HepG2 (cell line): ENCODE data around the gene STARD13. TPM values are rescaled to one million over a fixed set of nuclear protein-coding genes. Genes with fewer than 3 reads are reported as not detected.

Experiments used
- GATAD2A ChIP-seq: IDR thresholded peaks from 2 replicates; pipeline ENCODE4 v1.6.1; 2016
- GTF2F1 ChIP-seq: fragments of 150-350 bp; IDR thresholded peaks from 2 replicates; pipeline ENCODE4 v1.6.1; 2014; ENCODE audit warnings: low read length
- ISL2 ChIP-seq: sonication (generic); formaldehyde crosslinking; IDR thresholded peaks from 2 replicates; pipeline ENCODE4 v1.5.0; 2020; ENCODE audit warnings: missing genetic modification reagents
- LCORL ChIP-seq, 2 experiments: fragments of 450-650 bp in 1 of 2; sonication (generic) in 1 of 2; formaldehyde crosslinking in 1 of 2; IDR thresholded peaks; 2 replicates each; pipeline versions ENCODE4 v1.5.0 to v1.6.1; 2017 to 2020; ENCODE audit warnings: antibody characterized with exemption in 1 of 2, missing genetic modification reagents in 1 of 2
- MTF2 ChIP-seq: sonication (generic); formaldehyde crosslinking; IDR thresholded peaks from 2 replicates; pipeline ENCODE4 v1.5.0; 2020; ENCODE audit warnings: missing genetic modification reagents, borderline replicate concordance
- NCOA2 ChIP-seq: sonication (generic); formaldehyde crosslinking; IDR thresholded peaks from 2 replicates; pipeline ENCODE4 v1.8.0; 2022; ENCODE audit warnings: inconsistent platforms
- NR2F6 ChIP-seq, 2 experiments: IDR thresholded peaks; 2 replicates each; pipeline ENCODE4 v1.6.1; 2016; ENCODE audit warnings: antibody characterized with exemption in 1 of 2, mild to moderate bottlenecking in 1 of 2
- PATZ1 ChIP-seq: sonication (generic); formaldehyde crosslinking; IDR thresholded peaks from 2 replicates; pipeline ENCODE4 v1.4.0; 2020; ENCODE audit warnings: missing genetic modification reagents
- PHF5A ChIP-seq: IDR thresholded peaks from one replicate; pipeline ENCODE4 v1.6.1; 2018; ENCODE audit warnings: low read depth, missing genetic modification reagents; ENCODE audit not compliant: unreplicated experiment
- SAP130 ChIP-seq: IDR thresholded peaks from 2 replicates; pipeline ENCODE4 v1.6.1; 2016; ENCODE audit warnings: low read depth
- SMARCC2 ChIP-seq: fragments of 450-650 bp; IDR thresholded peaks from 2 replicates; pipeline ENCODE4 v1.6.1; 2017; ENCODE audit warnings: antibody characterized with exemption, mild to moderate bottlenecking
- SMC3 ChIP-seq: IDR thresholded peaks from 2 replicates; pipeline ENCODE4 v1.6.1; 2011; ENCODE audit warnings: low read length, improper control_type of control experiment
- SOX13 ChIP-seq, 3 experiments: fragments of 450-650 bp in 1 of 3; sonication (generic) in 1 of 3; formaldehyde crosslinking in 1 of 3; IDR thresholded peaks in 2 of 3; conservative IDR thresholded peaks in 1 of 3; 2 replicates each; pipeline versions ENCODE4 v1.5.0 to v1.6.1; 2016 to 2020; ENCODE audit warnings: antibody characterized with exemption in 1 of 3, mild to moderate bottlenecking in 1 of 3, missing compliant biosample characterization in 1 of 3, missing genetic modification reagents in 1 of 3, moderate library complexity in 1 of 3
- SP5 ChIP-seq: IDR thresholded peaks from 2 replicates; pipeline ENCODE4 v1.6.1; 2016; ENCODE audit warnings: low read depth, borderline replicate concordance
- ZNF12 ChIP-seq: sonication (generic); formaldehyde crosslinking; IDR thresholded peaks from 2 replicates; pipeline ENCODE4 v1.5.0; 2020; ENCODE audit warnings: missing genetic modification reagents
- ZNF138 ChIP-seq: sonication (generic); formaldehyde crosslinking; IDR thresholded peaks from 2 replicates; pipeline ENCODE4 v1.5.0; 2020; ENCODE audit warnings: mild to moderate bottlenecking, low read depth, missing genetic modification reagents
- ZNF205 ChIP-seq: IDR thresholded peaks from 2 replicates; pipeline ENCODE4 v1.6.1; 2018; ENCODE audit warnings: missing biosample characterization, missing genetic modification reagents
- ZNF274 ChIP-seq: sonication (generic); formaldehyde crosslinking; IDR thresholded peaks from 2 replicates; pipeline ENCODE4 v1.5.1; 2020; ENCODE audit warnings: mild to moderate bottlenecking, missing genetic modification reagents
- ZNF337 ChIP-seq: sonication (generic); formaldehyde crosslinking; IDR thresholded peaks from 2 replicates; pipeline ENCODE4 v1.5.1; 2020; ENCODE audit warnings: missing genetic modification reagents, low read depth, mild to moderate bottlenecking, borderline replicate concordance
- ZNF703 ChIP-seq: sonication (generic); formaldehyde crosslinking; IDR thresholded peaks from 2 replicates; pipeline ENCODE4 v1.5.1; 2020; ENCODE audit warnings: missing genetic modification reagents, mild to moderate bottlenecking, moderate library complexity, borderline replicate concordance
- ZNF883 ChIP-seq: sonication (generic); formaldehyde crosslinking; IDR thresholded peaks from 2 replicates; pipeline ENCODE4 v1.5.1; 2020; ENCODE audit warnings: mild to moderate bottlenecking, missing genetic modification reagents; ENCODE audit errors: not compliant biosample characterization
- ZSCAN30 ChIP-seq: sonication (generic); formaldehyde crosslinking; IDR thresholded peaks from 2 replicates; pipeline ENCODE4 v1.5.0; 2020; ENCODE audit warnings: mild to moderate bottlenecking, missing genetic modification reagents
- polyA plus RNA-seq, 8 experiments: library from polyadenylated mRNA; depleted of rRNA in 3 of 8; stranded (reverse) in 7 of 8; unstranded in 1 of 8; fragments of >200 nt; fragmentation: Illumina TruSeq in 4 of 8; extraction: Trizol in 4 of 8; gene quantifications; 2 replicates each; pipeline versions ENCODE4 v1.2.1 to v1.2.3, GENCODE V29; 2011 to 2016; ENCODE audit warnings: low read depth in 4 of 8, missing spikeins in 1 of 8, mixed read lengths in 1 of 8; ENCODE audit not compliant: insufficient read depth in 1 of 8
- total RNA-seq, 5 experiments: library from RNA; depleted of rRNA; stranded (reverse); fragments of >200 nt; fragmentation: Illumina TruSeq; extraction: Trizol; gene quantifications; 2 replicates each; pipeline ENCODE4 v1.2.3, GENCODE V29; 2016; ENCODE audit warnings: low read depth in 1 of 5
- TF ChIP-seq, protein P1 (sequence below): sonication (generic); formaldehyde crosslinking; IDR thresholded peaks from 2 replicates; pipeline ENCODE4 v1.4.0; 2020; ENCODE audit warnings: missing genetic modification reagents
- TF ChIP-seq, protein P2 (sequence below): sonication (generic); formaldehyde crosslinking; IDR thresholded peaks from 2 replicates; pipeline ENCODE4 v1.5.0; 2020; ENCODE audit warnings: missing genetic modification reagents, mild to moderate bottlenecking, borderline replicate concordance
- TF ChIP-seq, protein P3 (sequence below): IDR thresholded peaks from 2 replicates; pipeline ENCODE4 v1.6.1; 2012; ENCODE audit warnings: inconsistent platforms

STARD13 gene
- total and polyA plus RNA-seq, 2 of the 13 experiments (the other 11 are each of a cell fraction or from before 2014, with no cell fraction given): 12.8 to 14.3 TPM

DNA sequence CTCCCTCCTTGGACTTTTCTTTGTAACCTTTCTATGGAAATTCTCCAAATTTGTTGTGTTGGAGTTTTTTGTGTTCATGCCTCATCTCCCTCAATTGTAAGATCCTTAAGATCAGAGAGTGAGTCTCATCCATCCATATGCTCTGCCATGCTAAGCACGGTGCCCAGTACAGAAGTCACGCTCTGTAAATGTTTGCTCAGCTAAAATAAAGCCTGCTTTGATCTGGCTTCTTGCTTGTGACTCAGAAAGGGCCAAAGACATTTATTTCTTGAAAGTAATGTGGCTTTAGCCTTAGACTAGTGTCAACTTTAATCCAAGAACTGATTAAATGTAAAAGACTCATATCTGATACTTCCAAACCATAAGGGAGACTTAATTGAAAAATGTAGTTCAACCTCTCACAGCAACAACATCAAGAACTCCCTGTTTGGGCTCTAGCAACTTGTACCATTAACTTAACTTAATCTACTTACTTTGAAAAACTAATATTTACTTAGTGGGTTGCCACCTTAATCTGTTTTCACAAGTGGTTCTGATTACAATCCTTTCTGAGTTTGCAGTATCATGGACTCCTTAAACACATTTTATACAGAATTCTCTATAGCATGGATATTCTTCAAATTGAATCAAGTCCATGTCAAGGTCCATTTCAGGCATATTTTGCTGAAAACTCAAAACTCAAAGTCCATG is 169.1 kb downstream of the STARD13 start (continued):
- TF ChIP-seq SAP130 (CRISPR knock-in tag) (peak; percentile 30; the same call in 1 of the 2 replicates), ZNF138 (CRISPR knock-in tag) (no peak), SMC3 (no peak), NR2F6 (IDR thresholded peaks at IDR 0.05) (peak; percentile 8; the same call in 1 of the 2 replicates), NR2F6 (CRISPR knock-in tag; IDR thresholded peaks at IDR 0.05) (no peak), SOX13 (IDR thresholded peaks at IDR 0.05) (no peak), SOX13 (CRISPR knock-in tag; conservative IDR thresholded peaks at IDR 0.05 in 1 of 2, IDR thresholded peaks at IDR 0.05 in 1 of 2) (peak in 1 of 2 experiments; percentile 36; a peak in 1 of 4 replicates), SP5 (CRISPR knock-in tag) (no peak), ZNF274 (CRISPR knock-in tag) (no peak), ZNF12 (CRISPR knock-in tag) (no peak), GTF2F1 (no peak), ZNF205 (CRISPR knock-in tag) (0 out of 2 replicates have a peak, but pooled peaks have one; percentile 41), ZNF883 (CRISPR knock-in tag) (no peak), NCOA2 (CRISPR knock-in tag) (peak; percentile 45), ZNF337 (CRISPR knock-in tag) (no peak), LCORL (IDR thresholded peaks at IDR 0.05) (no peak), LCORL (CRISPR knock-in tag; IDR thresholded peaks at IDR 0.05) (no peak), MTF2 (CRISPR knock-in tag) (no peak), ISL2 (peak; percentile 54; the same call in 1 of the 2 replicates), ZNF703 (CRISPR knock-in tag) (no peak), GATAD2A (CRISPR knock-in tag) (peak; percentile 65), PATZ1 (CRISPR knock-in tag) (no peak), ZSCAN30 (CRISPR knock-in tag) (0 out of 2 replicates have a peak, but pooled peaks have one; percentile 45), PHF5A (CRISPR knock-in tag) (no peak), SMARCC2 (no peak)
- TF ChIP-seq, protein P1, sequence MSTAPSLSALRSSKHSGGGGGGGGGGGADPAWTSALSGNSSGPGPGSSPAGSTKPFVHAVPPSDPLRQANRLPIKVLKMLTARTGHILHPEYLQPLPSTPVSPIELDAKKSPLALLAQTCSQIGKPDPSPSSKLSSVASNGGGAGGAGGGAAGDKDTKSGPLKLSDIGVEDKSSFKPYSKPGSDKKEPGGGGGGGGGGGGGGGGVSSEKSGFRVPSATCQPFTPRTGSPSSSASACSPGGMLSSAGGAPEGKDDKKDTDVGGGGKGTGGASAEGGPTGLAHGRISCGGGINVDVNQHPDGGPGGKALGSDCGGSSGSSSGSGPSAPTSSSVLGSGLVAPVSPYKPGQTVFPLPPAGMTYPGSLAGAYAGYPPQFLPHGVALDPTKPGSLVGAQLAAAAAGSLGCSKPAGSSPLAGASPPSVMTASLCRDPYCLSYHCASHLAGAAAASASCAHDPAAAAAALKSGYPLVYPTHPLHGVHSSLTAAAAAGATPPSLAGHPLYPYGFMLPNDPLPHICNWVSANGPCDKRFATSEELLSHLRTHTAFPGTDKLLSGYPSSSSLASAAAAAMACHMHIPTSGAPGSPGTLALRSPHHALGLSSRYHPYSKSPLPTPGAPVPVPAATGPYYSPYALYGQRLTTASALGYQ: no peak
- TF ChIP-seq, protein P2, sequence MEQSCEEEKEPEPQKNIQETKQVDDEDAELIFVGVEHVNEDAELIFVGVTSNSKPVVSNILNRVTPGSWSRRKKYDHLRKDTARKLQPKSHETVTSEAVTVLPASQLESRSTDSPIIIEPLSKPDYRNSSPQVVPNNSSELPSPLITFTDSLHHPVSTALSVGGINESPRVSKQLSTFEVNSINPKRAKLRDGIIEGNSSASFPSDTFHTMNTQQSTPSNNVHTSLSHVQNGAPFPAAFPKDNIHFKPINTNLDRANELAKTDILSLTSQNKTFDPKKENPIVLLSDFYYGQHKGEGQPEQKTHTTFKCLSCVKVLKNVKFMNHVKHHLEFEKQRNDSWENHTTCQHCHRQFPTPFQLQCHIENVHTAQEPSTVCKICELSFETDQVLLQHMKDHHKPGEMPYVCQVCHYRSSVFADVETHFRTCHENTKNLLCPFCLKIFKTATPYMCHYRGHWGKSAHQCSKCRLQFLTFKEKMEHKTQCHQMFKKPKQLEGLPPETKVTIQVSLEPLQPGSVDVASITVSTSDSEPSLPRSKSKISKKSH (CRISPR knock-in tag): no peak
- TF ChIP-seq, protein P3, sequence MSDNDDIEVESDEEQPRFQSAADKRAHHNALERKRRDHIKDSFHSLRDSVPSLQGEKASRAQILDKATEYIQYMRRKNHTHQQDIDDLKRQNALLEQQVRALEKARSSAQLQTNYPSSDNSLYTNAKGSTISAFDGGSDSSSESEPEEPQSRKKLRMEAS: no peak
